ENCODE measurements around the gene GRIK3. TPM values are rescaled to one million over a fixed set of nuclear protein-coding genes. Genes with fewer than 3 reads are reported as not detected.

The GRIK3 gene
- total RNA-seq, 2 donors from 2014 or later = 0.30 to 0.55 TPM

DNA sequence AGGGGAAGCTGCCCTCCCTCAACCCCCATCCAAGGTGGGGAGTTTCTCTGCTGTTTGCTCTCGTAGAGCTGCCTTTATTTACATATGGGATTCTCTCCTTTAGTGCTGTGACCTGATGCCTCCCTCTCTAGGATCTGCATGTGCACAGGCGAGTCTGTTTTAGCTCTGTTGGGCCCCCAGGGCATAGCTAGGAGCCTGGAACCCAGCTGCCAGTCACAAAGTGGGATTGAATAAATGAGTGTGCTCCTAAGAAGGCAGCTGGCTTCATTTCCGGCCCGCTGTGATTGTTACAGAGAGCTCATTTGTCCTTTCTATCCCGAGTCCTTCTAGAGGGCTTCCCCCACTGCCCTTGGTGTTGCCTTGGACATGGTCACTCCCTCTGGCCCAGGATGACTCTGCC is 176.6 kb downstream of the GRIK3 start:
- H3K27ac ChIP-seq = no peak overlapping the region
- DNase-seq (ENCODE audit: low spot score) = no peak
- H3K36me3 ChIP-seq = no peaks in the 10 kb centered on the region
- H3K4me3 ChIP-seq = no peak overlapping the region
- TF ChIP-seq, protein P1, sequence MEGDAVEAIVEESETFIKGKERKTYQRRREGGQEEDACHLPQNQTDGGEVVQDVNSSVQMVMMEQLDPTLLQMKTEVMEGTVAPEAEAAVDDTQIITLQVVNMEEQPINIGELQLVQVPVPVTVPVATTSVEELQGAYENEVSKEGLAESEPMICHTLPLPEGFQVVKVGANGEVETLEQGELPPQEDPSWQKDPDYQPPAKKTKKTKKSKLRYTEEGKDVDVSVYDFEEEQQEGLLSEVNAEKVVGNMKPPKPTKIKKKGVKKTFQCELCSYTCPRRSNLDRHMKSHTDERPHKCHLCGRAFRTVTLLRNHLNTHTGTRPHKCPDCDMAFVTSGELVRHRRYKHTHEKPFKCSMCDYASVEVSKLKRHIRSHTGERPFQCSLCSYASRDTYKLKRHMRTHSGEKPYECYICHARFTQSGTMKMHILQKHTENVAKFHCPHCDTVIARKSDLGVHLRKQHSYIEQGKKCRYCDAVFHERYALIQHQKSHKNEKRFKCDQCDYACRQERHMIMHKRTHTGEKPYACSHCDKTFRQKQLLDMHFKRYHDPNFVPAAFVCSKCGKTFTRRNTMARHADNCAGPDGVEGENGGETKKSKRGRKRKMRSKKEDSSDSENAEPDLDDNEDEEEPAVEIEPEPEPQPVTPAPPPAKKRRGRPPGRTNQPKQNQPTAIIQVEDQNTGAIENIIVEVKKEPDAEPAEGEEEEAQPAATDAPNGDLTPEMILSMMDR (IDR thresholded peaks at IDR 0.05) = no peak
- H3K9me3 ChIP-seq = no peaks in the 10 kb centered on the region
- H3K4me1 ChIP-seq = no peaks in the 10 kb centered on the region
- no peaks in the 10 kb centered on the region for H3K27me3 ChIP-seq

DNA sequence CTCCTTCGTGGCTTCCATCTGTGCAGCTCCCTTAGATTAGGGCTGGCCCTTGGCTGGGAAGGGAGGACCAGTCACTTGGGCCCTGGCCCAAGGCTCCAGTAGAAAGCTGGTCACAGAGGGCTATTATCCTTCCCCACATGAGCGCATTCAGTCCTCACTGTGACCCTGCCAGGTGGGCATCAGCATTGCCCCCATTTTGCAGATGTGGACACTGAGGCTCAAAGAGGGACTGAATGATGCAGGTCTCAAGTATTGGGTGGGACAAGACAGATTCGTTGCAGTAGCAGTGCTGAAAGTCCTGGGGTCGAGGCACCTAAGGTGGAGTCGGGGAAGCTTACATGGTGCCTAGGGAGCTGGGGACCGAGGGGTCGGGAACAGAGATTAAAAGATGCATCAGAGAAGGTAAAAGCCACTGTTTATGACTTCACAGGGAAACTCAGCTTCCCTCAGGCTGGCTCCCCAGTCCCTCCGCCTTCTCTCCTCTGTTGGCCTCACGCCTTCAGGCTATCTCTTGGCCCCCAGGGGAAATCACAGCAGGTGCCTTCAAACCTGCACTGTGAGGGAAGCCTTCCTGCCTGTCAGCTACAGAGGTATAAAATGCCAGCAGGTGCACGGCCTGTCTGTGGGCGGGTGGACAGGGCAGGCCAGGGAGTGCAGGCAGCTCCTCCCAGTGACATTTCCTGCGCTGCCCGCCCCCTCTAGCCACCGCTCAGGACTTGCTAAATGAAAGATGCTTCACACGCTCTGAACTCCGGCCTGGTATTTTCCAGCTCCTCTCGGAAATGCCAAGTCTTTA is 178.4 kb downstream of the GRIK3 start:
- DNase-seq (ENCODE audit: low spot score) = no peak

GRCh38 chr1:36853638-36854037 is 180.7 kb downstream of the GRIK3 start:
- H3K36me3 ChIP-seq = no peaks in the 10 kb centered on the region
- no peak overlapping the region for H3K4me3 ChIP-seq
- DNase-seq (ENCODE audit: low spot score) = no peak
- no peak overlapping the region for H3K27ac ChIP-seq
- TF ChIP-seq, protein P1 (IDR thresholded peaks at IDR 0.05) = no peak
- no peaks in the 10 kb centered on the region for H3K4me1 ChIP-seq
- no peaks in the 10 kb centered on the region for H3K27me3 ChIP-seq
- H3K9me3 ChIP-seq = no peaks in the 10 kb centered on the region

More for the DNA sequence above, 178.4 kb downstream of the GRIK3 start:
- TF ChIP-seq, protein P1 (IDR thresholded peaks at IDR 0.05) = no peak
- Histone ChIP-seq H3K27ac (no peak overlapping the region), H3K4me1 (no peaks in the 10 kb centered on the region), H3K9me3 (no peaks in the 10 kb centered on the region), H3K27me3 (no peaks in the 10 kb centered on the region), H3K36me3 (no peaks in the 10 kb centered on the region), H3K4me3 (no peak overlapping the region)

DNA sequence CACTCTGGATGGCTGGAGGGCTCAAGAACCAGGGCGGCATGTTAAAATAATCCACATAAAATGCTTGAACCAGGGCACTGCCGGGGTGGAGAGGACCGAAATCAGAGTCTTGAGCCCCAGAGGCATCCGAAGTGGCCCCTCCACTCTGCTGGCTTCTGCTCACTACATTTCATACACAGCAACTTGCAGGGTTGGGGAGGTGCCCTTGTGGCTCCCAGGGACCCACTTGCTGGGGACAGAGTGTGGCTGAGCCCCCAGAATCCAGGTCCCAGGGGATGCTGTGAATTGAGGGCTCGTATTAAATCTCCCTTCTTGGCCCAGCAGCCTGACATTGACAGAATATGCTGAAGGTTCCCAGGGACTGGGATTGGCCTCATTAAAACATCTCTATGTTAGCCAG is 181.7 kb downstream of the GRIK3 start:
- H3K4me1 ChIP-seq = no peaks in the 10 kb centered on the region
- H3K9me3 ChIP-seq = no peaks in the 10 kb centered on the region
- no peaks in the 10 kb centered on the region for H3K36me3 ChIP-seq
- TF ChIP-seq, protein P1 (IDR thresholded peaks at IDR 0.05) = no peak
- no peaks in the 10 kb centered on the region for H3K27me3 ChIP-seq
- H3K27ac ChIP-seq = no peak overlapping the region
- H3K4me3 ChIP-seq = no peak overlapping the region
- DNase-seq (ENCODE audit: low spot score) = no peak

DNA sequence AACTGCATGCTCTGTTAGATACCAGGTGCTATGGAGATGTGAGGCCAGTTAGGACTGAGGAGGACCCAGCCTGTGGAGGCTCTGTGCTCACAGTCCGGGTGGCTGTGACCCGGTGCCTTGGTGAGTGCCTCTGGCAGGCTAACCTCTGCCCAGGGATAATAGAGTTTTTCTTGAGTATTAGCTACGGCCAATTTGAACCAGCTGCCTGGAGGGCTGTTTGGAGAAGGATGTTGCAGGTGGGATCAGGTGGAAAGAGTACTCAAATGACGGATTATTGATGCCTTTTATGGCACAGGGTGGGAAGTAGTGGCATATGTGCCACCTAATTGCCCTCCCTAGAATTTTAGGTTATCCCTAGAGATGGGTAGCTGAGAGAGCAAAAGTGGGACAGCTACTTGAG is 182.7 kb downstream of the GRIK3 start:
- no peak overlapping the region for H3K27ac ChIP-seq
- no peaks in the 10 kb centered on the region for H3K4me1 ChIP-seq
- H3K27me3 ChIP-seq = no peaks in the 10 kb centered on the region
- no peaks in the 10 kb centered on the region for H3K9me3 ChIP-seq
- H3K4me3 ChIP-seq = no peak overlapping the region
- TF ChIP-seq, protein P1 (IDR thresholded peaks at IDR 0.05) = no peak
- no peak for DNase-seq (ENCODE audit: low spot score)
- no peaks in the 10 kb centered on the region for H3K36me3 ChIP-seq

DNA sequence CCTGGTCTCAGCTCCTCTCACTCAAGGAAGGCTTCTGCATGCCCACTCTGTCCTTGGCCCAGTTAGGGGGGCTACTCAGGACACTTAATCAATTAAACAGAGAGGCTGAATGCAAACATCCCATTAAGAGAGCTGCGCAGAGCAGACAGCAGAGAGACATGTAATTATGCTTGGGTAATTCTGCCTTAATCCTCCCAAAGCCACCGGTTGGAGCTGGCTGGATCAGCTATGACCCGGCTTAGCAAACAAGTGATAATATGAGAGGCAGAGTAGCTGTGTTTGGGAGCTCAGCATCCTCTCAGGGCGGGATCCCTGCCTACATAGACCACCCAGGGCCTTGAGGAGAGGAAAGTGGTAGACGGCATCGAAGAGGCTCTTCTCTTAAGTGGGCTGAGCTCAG is 183.2 kb downstream of the GRIK3 start:
- TF ChIP-seq, protein P1 (IDR thresholded peaks at IDR 0.05) = no peak
- H3K4me1 ChIP-seq = no peaks in the 10 kb centered on the region
- no peaks in the 10 kb centered on the region for H3K9me3 ChIP-seq
- no peak for DNase-seq (ENCODE audit: low spot score)
- no peak overlapping the region for H3K4me3 ChIP-seq
- no peaks in the 10 kb centered on the region for H3K36me3 ChIP-seq
- no peak overlapping the region for H3K27ac ChIP-seq
- no peaks in the 10 kb centered on the region for H3K27me3 ChIP-seq
